GM12878 (cell line): ENCODE data around the gene DDX4. TPM values are rescaled to one million over a fixed set of nuclear protein-coding genes. Genes with fewer than 3 reads are reported as not detected.

Experiments
- ATAC-seq: fragments of 200-7000 bp; cut with Tn5 transposase; 3 replicates; pipeline ENCODE4 v1.9.1; 2020; ENCODE audit warnings: mild to moderate bottlenecking, moderate library complexity
- BruUV-seq: library from RNA; stranded (reverse); fragments of 400-500 nt; replicated peaks from 2 replicates; lab custom pipeline; 2021; lab: Mats Ljungman, UMichigan
- CTCF ChIA-PET: fragments of 300-600 bp; sonication (Branson Sonifier 250); formaldehyde crosslinking; extraction: SDS; loops from one replicate; lab custom pipeline; 2021; ENCODE audit warnings: inconsistent platforms; lab: Yijun Ruan, JAX
- POLR2A ChIA-PET: fragments of 350-600 bp; formaldehyde crosslinking; extraction: SDS; loops from one replicate; lab custom pipeline; 2021; ENCODE audit warnings: inconsistent platforms; lab: Charles Lee
- RAD21 ChIA-PET: fragments of 300-600 bp; sonication (Branson Sonifier 250); formaldehyde crosslinking; loops from one replicate; lab custom pipeline; 2023; ENCODE audit warnings: antibody characterized with exemption; ENCODE audit not compliant: unreplicated experiment; lab: Charles Lee
- SMC1A ChIA-PET: fragments of 300-600 bp; sonication (Branson Sonifier 250); formaldehyde crosslinking; loops from one replicate; lab custom pipeline; 2023; ENCODE audit not compliant: unreplicated experiment, uncharacterized antibody; lab: Charles Lee
- DNase-seq: peaks from one replicate; pipeline ENCODE4 v3.0.0-alpha.2; 2011; ENCODE audit warnings: low read depth, low spot score
- FAIRE-seq: peaks from 3 replicates; lab custom pipeline; 2011; peaks lifted over from hg19 to GRCh38; lab: Jason Lieb, UNC
- H2AFZ ChIP-seq: 2 replicates; pipeline ENCODE4 v1.6.0; 2011; ENCODE audit warnings: low read depth, low read length, control low read depth; ENCODE audit not compliant: control insufficient read depth
- H3K27ac ChIP-seq: 2 replicates; pipeline ENCODE4 v1.5.1; 2011; ENCODE audit warnings: control low read depth; ENCODE audit not compliant: control insufficient read depth, insufficient read depth
- H3K27me3 ChIP-seq, 2 experiments: replicated peaks in 1 of 2; 2 replicates each; pipeline versions ENCODE4 v1.6.0 to v1.6.1; 2011; ENCODE audit warnings: low read length in 1 of 2; ENCODE audit not compliant: control insufficient read depth in 2 of 2, insufficient read depth in 2 of 2
- H3K36me3 ChIP-seq, 2 experiments: 2 replicates each; pipeline ENCODE4 v1.5.1; 2011; ENCODE audit warnings: low read length in 1 of 2; ENCODE audit not compliant: control insufficient read depth in 2 of 2, insufficient read depth in 2 of 2
- H3K4me1 ChIP-seq: 2 replicates; pipeline ENCODE4 v1.6.1; 2011; ENCODE audit warnings: mild to moderate bottlenecking, low read length, moderate library complexity, mixed read lengths; ENCODE audit not compliant: control insufficient read depth, insufficient read depth
- H3K4me2 ChIP-seq: 2 replicates; pipeline ENCODE4 v1.6.0; 2011; ENCODE audit warnings: control low read depth; ENCODE audit not compliant: control insufficient read depth, insufficient read depth
- H3K4me3 ChIP-seq: fragments of 200-600 bp; sonication (generic); 2 replicates; pipeline ENCODE4 v1.5.1; 2016
- H3K79me2 ChIP-seq: 2 replicates; pipeline ENCODE4 v1.6.0; 2011; ENCODE audit warnings: low read length; ENCODE audit not compliant: control insufficient read depth, insufficient read depth
- H3K9ac ChIP-seq: 2 replicates; pipeline ENCODE4 v1.8.0; 2011; ENCODE audit warnings: low read length, control low read depth, mixed read lengths; ENCODE audit not compliant: control insufficient read depth, insufficient read depth
- H3K9me3 ChIP-seq: replicated peaks from 3 replicates; pipeline ENCODE4 v1.5.1; 2011; ENCODE audit warnings: mild to moderate bottlenecking, low read length; ENCODE audit not compliant: control insufficient read depth, insufficient read depth
- H4K20me1 ChIP-seq: 2 replicates; pipeline ENCODE4 v1.6.0; 2011; ENCODE audit not compliant: control insufficient read depth, insufficient read depth
- ASH2L ChIP-seq: fragments of 300-600, 200-600 bp; sonication (generic); IDR thresholded peaks from 2 replicates; pipeline ENCODE4 v1.6.1; 2017; ENCODE audit warnings: low read depth, mild to moderate bottlenecking, borderline replicate concordance
- ATF7 ChIP-seq: fragments of 450-650 bp; IDR thresholded peaks from 2 replicates; pipeline ENCODE4 v1.6.1; 2016; ENCODE audit warnings: low read depth, mild to moderate bottlenecking
- GATAD2B ChIP-seq: fragments of 450-650 bp; conservative IDR thresholded peaks from 2 replicates; pipeline ENCODE4 v1.6.1; 2017; ENCODE audit warnings: low read depth, mild to moderate bottlenecking, moderate library complexity
- MTA2 ChIP-seq: fragments of 450-650 bp; IDR thresholded peaks from 2 replicates; pipeline ENCODE4 v1.6.1; 2016; ENCODE audit warnings: low read depth, mild to moderate bottlenecking, moderate library complexity
- RAD51 ChIP-seq: fragments of 450-650 bp; IDR thresholded peaks from 2 replicates; pipeline ENCODE4 v1.6.1; 2016; ENCODE audit warnings: moderate library complexity, mild to moderate bottlenecking, inconsistent platforms
- SMC3 ChIP-seq: IDR thresholded peaks from 2 replicates; pipeline ENCODE4 v1.6.1; 2011; ENCODE audit warnings: low read length, improper control_type of control experiment, borderline replicate concordance
- WGBS: methylation state at CpG from one replicate; pipeline ENCODE4 v1.1.6; 2016; ENCODE audit warnings: low lambda C conversion rate; ENCODE audit not compliant: insufficient replicate concordance, insufficient coverage; ENCODE audit errors: missing lambda C conversion rate; 5-methylcytosine and 5-hydroxymethylcytosine counted together
- in situ Hi-C: fragments of 300-500 bp; cut with MboI; formaldehyde crosslinking; loops from 9 replicates; pipeline ENCODE4 v1.14.3; 2018; ENCODE audit warnings: mixed read lengths
- intact Hi-C: fragments of 100-400 bp; cut with micrococcal nuclease; formaldehyde crosslinking; loops from one replicate; pipeline ENCODE4 v1.14.2; 2022; ENCODE audit not compliant: unreplicated experiment
- polyA plus RNA-seq, 11 experiments: library from polyadenylated mRNA; depleted of rRNA in 4 of 11; unstranded in 6 of 11; stranded (reverse) in 5 of 11; fragments of >200 nt; fragmentation: Nextera tagmentation in 4 of 11; fragmentation: Illumina TruSeq in 1 of 11; extraction: Ambion mirVana in 4 of 11; extraction: Trizol in 1 of 11; gene quantifications; 1 replicate in 1 of 11; 2 replicates in 10 of 11; pipeline versions ENCODE4 v1.2.1 to v1.2.3, GENCODE V29; 2011 to 2016; ENCODE audit warnings: inconsistent platforms in 2 of 11, missing spikeins in 2 of 11, low read depth in 1 of 11
- total RNA-seq, 4 experiments: library from RNA; depleted of rRNA in 3 of 4; stranded (reverse); fragments of >200 nt in 3 of 4; fragmentation: Illumina TruSeq in 1 of 4; extraction: Trizol in 1 of 4; gene quantifications; 2 replicates each; pipeline versions ENCODE4 v1.2.1 to v1.2.3, GENCODE V29; 2013 to 2021
- TF ChIP-seq, protein P1 (sequence below): fragments of 450-650 bp; IDR thresholded peaks from 2 replicates; pipeline ENCODE4 v1.6.1; 2016; ENCODE audit warnings: mild to moderate bottlenecking, moderate library complexity, borderline replicate concordance
- TF ChIP-seq, protein P2 (sequence below): fragments of 450-650 bp; IDR thresholded peaks from 2 replicates; pipeline ENCODE4 v1.6.1; 2016; ENCODE audit warnings: mild to moderate bottlenecking

Gene DDX4
- total and polyA plus RNA-seq, 10 of the 15 experiments (the other 5 are each of a cell fraction or from before 2014, with no cell fraction given): 0.05 to 0.36 (median 0.09) TPM; not detected in 4

GRCh38 chr5:55750063-55750462, 12.2 kb downstream of the DDX4 start:
- Histone ChIP-seq H3K36me3 (no peaks in the 10 kb centered on the region), H3K9me3 (no peaks in the 10 kb centered on the region), H4K20me1 (no peaks in the 10 kb centered on the region), H3K9ac (no peak overlapping the region), H3K4me3 (no peak overlapping the region)
- in situ Hi-C loops: no loop called here
- no peak for TF ChIP-seq SMC3
- TF ChIP-seq, all 136 proteins: peak for 0
- no peaks in the 10 kb centered on the region for H3K79me2 ChIP-seq
- SMC1A ChIA-PET: interaction anchor here (1.5 kb wide), 1 partner anchor 21 kb away, joined by 5 read pairs; no protein-coding TSS in a partner anchor
- no peaks in the 10 kb centered on the region for H3K27me3 ChIP-seq
- ATAC-seq: no peak
- no peak overlapping the region for H2AFZ ChIP-seq
- no TSS peak for BruUV-seq
- intact Hi-C loops: no loop called here
- no peak overlapping the region for H3K4me2 ChIP-seq
- no peaks in the 10 kb centered on the region for H3K4me1 ChIP-seq
- H3K27ac ChIP-seq: no peak overlapping the region
- POLR2A ChIA-PET: interaction anchor here (0.5 kb wide), 1 partner anchor 8 kb away, joined by 7 read pairs; no protein-coding TSS in a partner anchor
- WGBS: 8% methylated on average over 3 of the region's 3 CpGs
- FAIRE-seq: no peak
- no peak for DNase-seq
- CTCF ChIA-PET: no interaction called here
- RAD21 ChIA-PET: interaction anchor here (1.1 kb wide), 1 partner anchor 23 kb away, joined by 3 read pairs; no protein-coding TSS in a partner anchor

- no peak overlapping the region for H3K4me2 ChIP-seq
- CTCF ChIA-PET: no interaction called here
- FAIRE-seq: no peak
- TF ChIP-seq RAD51 (no peak), ASH2L (no peak), GATAD2B (no peak), MTA2 (no peak), ATF7 (no peak)
- TF ChIP-seq, protein P1, sequence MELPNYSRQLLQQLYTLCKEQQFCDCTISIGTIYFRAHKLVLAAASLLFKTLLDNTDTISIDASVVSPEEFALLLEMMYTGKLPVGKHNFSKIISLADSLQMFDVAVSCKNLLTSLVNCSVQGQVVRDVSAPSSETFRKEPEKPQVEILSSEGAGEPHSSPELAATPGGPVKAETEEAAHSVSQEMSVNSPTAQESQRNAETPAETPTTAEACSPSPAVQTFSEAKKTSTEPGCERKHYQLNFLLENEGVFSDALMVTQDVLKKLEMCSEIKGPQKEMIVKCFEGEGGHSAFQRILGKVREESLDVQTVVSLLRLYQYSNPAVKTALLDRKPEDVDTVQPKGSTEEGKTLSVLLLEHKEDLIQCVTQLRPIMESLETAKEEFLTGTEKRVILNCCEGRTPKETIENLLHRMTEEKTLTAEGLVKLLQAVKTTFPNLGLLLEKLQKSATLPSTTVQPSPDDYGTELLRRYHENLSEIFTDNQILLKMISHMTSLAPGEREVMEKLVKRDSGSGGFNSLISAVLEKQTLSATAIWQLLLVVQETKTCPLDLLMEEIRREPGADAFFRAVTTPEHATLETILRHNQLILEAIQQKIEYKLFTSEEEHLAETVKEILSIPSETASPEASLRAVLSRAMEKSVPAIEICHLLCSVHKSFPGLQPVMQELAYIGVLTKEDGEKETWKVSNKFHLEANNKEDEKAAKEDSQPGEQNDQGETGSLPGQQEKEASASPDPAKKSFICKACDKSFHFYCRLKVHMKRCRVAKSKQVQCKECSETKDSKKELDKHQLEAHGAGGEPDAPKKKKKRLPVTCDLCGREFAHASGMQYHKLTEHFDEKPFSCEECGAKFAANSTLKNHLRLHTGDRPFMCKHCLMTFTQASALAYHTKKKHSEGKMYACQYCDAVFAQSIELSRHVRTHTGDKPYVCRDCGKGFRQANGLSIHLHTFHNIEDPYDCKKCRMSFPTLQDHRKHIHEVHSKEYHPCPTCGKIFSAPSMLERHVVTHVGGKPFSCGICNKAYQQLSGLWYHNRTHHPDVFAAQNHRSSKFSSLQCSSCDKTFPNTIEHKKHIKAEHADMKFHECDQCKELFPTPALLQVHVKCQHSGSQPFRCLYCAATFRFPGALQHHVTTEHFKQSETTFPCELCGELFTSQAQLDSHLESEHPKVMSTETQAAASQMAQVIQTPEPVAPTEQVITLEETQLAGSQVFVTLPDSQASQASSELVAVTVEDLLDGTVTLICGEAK: no peak
- TF ChIP-seq, protein P2, sequence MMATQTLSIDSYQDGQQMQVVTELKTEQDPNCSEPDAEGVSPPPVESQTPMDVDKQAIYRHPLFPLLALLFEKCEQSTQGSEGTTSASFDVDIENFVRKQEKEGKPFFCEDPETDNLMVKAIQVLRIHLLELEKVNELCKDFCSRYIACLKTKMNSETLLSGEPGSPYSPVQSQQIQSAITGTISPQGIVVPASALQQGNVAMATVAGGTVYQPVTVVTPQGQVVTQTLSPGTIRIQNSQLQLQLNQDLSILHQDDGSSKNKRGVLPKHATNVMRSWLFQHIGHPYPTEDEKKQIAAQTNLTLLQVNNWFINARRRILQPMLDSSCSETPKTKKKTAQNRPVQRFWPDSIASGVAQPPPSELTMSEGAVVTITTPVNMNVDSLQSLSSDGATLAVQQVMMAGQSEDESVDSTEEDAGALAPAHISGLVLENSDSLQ: no peak
- TF ChIP-seq, all 136 proteins: peak for 0
- ChIA-PET SMC1A (interaction anchor here (1.5 kb wide), 1 partner anchor 20 kb away, joined by 5 read pairs; no protein-coding TSS in a partner anchor), RAD21 (interaction anchor here (1.1 kb wide), 1 partner anchor 22 kb away, joined by 3 read pairs; no protein-coding TSS in a partner anchor), POLR2A (interaction anchor here (0.5 kb wide), 1 partner anchor 8 kb away, joined by 7 read pairs; no protein-coding TSS in a partner anchor)
- H3K79me2 ChIP-seq: no peaks in the 10 kb centered on the region
- no peak for DNase-seq
- H3K27me3 ChIP-seq: no peaks in the 10 kb centered on the region
- no peak overlapping the region for H3K9ac ChIP-seq
- no TSS peak for BruUV-seq
- no peak overlapping the region for H3K4me3 ChIP-seq
- H3K36me3 ChIP-seq: no peaks in the 10 kb centered on the region
- no peaks in the 10 kb centered on the region for H3K4me1 ChIP-seq
- no peak overlapping the region for H3K27ac ChIP-seq
- in situ Hi-C loops (no loop called here), intact Hi-C loops (no loop called here)
- 31% methylated on average over 3 of the region's 3 CpGs for WGBS
- H2AFZ ChIP-seq: no peak overlapping the region
- no peaks in the 10 kb centered on the region for H3K9me3 ChIP-seq
- H4K20me1 ChIP-seq: no peaks in the 10 kb centered on the region
- no peak for ATAC-seq
These were observed 12.6 kb downstream of the DDX4 start for GRCh38 chr5:55750499-55750898.
